K562 (cell line): ENCODE data around the gene NAA15. TPM values are rescaled to one million over a fixed set of nuclear protein-coding genes. Genes with fewer than 3 reads are reported as not detected.

ENCODE experiments used
- ATAC-seq: fragments of 200-7000 bp; cut with Tn5 transposase; 3 replicates; pipeline ENCODE4 v1.9.1; 2020; ENCODE audit warnings: moderate library complexity
- BruUV-seq: library from RNA; stranded (reverse); fragments of 400-500 nt; replicated peaks from 2 replicates; lab custom pipeline; 2021; lab: Mats Ljungman, UMichigan
- CTCF ChIA-PET: fragments of 300-600 bp; formaldehyde crosslinking; extraction: SDS; loops from one replicate; lab custom pipeline; 2021; ENCODE audit warnings: low intra/inter-chr PET ratio; lab: Yijun Ruan, JAX
- POLR2A ChIA-PET: fragments of 300-600, 350-650 bp; sonication (Branson Sonifier 250); formaldehyde crosslinking; extraction: SDS; loops from one replicate; lab custom pipeline; 2021; ENCODE audit warnings: antibody characterized with exemption, inconsistent platforms; lab: Yijun Ruan, JAX
- DNase-seq, 4 experiments: peaks; one replicate each; pipeline versions ENCODE4 v3.0.0 to v3.0.0-alpha.2; 2011 to 2018; ENCODE audit warnings: low spot score in 3 of 4, mixed read lengths in 3 of 4; ENCODE audit errors: extremely low read depth in 1 of 4
- FAIRE-seq: peaks from 2 replicates; lab custom pipeline; 2011; peaks lifted over from hg19 to GRCh38; lab: Jason Lieb, UNC
- H2AFZ ChIP-seq: 2 replicates; pipeline ENCODE4 v1.6.0; 2011; ENCODE audit warnings: low read depth, low read length, control low read depth, inconsistent platforms
- H3K27ac ChIP-seq: fragments of 200-600 bp; 3 replicates; pipeline ENCODE4 v1.8.0; 2011; ENCODE audit warnings: low read depth, mild to moderate bottlenecking, control low read depth, inconsistent platforms, low read length, moderate library complexity, mixed read lengths; ENCODE audit errors: extremely low read depth
- H3K27me3 ChIP-seq, 2 experiments: fragments of 300-600 bp in 1 of 2; 2 replicates in 1 of 2; 3 replicates in 1 of 2; pipeline versions ENCODE4 v1.6.0 to v1.8.0; 2011; ENCODE audit warnings: inconsistent platforms in 2 of 2, low read length in 2 of 2, mild to moderate bottlenecking in 1 of 2, mixed read lengths in 1 of 2, moderate library complexity in 1 of 2; ENCODE audit not compliant: control insufficient read depth in 2 of 2, insufficient read depth in 2 of 2
- H3K36me3 ChIP-seq: fragments of 300-600 bp; 3 replicates; pipeline ENCODE4 v1.8.0; 2011; ENCODE audit warnings: mild to moderate bottlenecking, low read length, inconsistent platforms; ENCODE audit not compliant: control insufficient read depth, insufficient read depth
- H3K4me1 ChIP-seq, 2 experiments: fragments of 200-600 bp in 1 of 2; replicated peaks in 1 of 2; 2 replicates in 1 of 2; 3 replicates in 1 of 2; pipeline versions ENCODE4 v1.5.1 to v1.8.0; 2011; ENCODE audit warnings: inconsistent platforms in 2 of 2, low read length in 2 of 2, mild to moderate bottlenecking in 1 of 2, mixed read lengths in 1 of 2, moderate library complexity in 1 of 2; ENCODE audit not compliant: control insufficient read depth in 2 of 2, insufficient read depth in 2 of 2
- H3K4me2 ChIP-seq: 2 replicates; pipeline ENCODE4 v1.6.1; 2011; ENCODE audit warnings: low read length, control low read depth, inconsistent platforms, mixed read lengths; ENCODE audit not compliant: insufficient read depth
- H3K4me3 ChIP-seq: fragments of 200-600 bp; sonication (generic), shearing (Covaris generic); 2 replicates; pipeline ENCODE4 v1.5.1; 2016; ENCODE audit warnings: control low read depth, inconsistent platforms
- H3K79me2 ChIP-seq: fragments of 200-600 bp; 3 replicates; pipeline ENCODE4 v1.8.0; 2011; ENCODE audit warnings: low read length, inconsistent platforms; ENCODE audit not compliant: control insufficient read depth, insufficient read depth
- H3K9ac ChIP-seq, 2 experiments: 2 replicates each; pipeline versions ENCODE4 v1.6.0 to v1.6.1; 2011; ENCODE audit warnings: low read depth in 2 of 2, low read length in 2 of 2, control low read depth in 1 of 2, inconsistent platforms in 1 of 2, mild to moderate bottlenecking in 1 of 2, mixed read lengths in 1 of 2; ENCODE audit not compliant: insufficient read depth in 1 of 2
- H3K9me1 ChIP-seq: one replicate; pipeline ENCODE4 v1.6.0; 2011; ENCODE audit warnings: inconsistent platforms, mild to moderate bottlenecking, low read length, moderate library complexity; ENCODE audit not compliant: control insufficient read depth, insufficient read depth
- H3K9me3 ChIP-seq: replicated peaks from 2 replicates; pipeline ENCODE4 v1.5.1; 2011; ENCODE audit warnings: low read depth, low read length, inconsistent platforms; ENCODE audit not compliant: control insufficient read depth, insufficient read depth
- H4K20me1 ChIP-seq: replicated peaks from 2 replicates; pipeline ENCODE4 v1.6.1; 2011; ENCODE audit warnings: low read length, inconsistent platforms, mixed read lengths; ENCODE audit not compliant: control insufficient read depth, insufficient read depth
- ATF7 ChIP-seq: fragments of 450-650 bp; IDR thresholded peaks from 2 replicates; pipeline ENCODE4 v1.7.1; 2014; ENCODE audit warnings: mild to moderate bottlenecking, moderate library complexity
- GTF2F1 ChIP-seq: IDR thresholded peaks from 2 replicates; pipeline ENCODE4 v1.6.1; 2011; ENCODE audit warnings: low read depth, low read length, improper control_type of control experiment
- ID3 ChIP-seq, 2 experiments: fragments of 250-450 bp in 1 of 2; fragments of 450-650 bp in 1 of 2; sonication (Bioruptor Pico) in 1 of 2; IDR thresholded peaks; 2 replicates each; pipeline versions ENCODE4 v1.6.1 to v1.8.0; 2016 to 2021; ENCODE audit warnings: mild to moderate bottlenecking in 2 of 2, moderate library complexity in 2 of 2, missing compliant biosample characterization in 1 of 2, missing genetic modification characterization in 1 of 2
- NFE2L1 ChIP-seq: fragments of 450-650 bp; IDR thresholded peaks from 2 replicates; pipeline ENCODE4 v1.6.1; 2016; ENCODE audit warnings: missing genetic modification characterization, low read depth, mild to moderate bottlenecking, missing compliant biosample characterization, moderate library complexity, borderline replicate concordance
- NONO ChIP-seq, 2 experiments: fragments of 200-400 bp in 1 of 2; fragments of 450-650 bp in 1 of 2; formaldehyde crosslinking in 1 of 2; IDR thresholded peaks; 2 replicates each; pipeline ENCODE4 v1.6.1; 2017; ENCODE audit warnings: low read depth in 2 of 2, mild to moderate bottlenecking in 2 of 2, moderate library complexity in 2 of 2, low read length in 1 of 2
- SMAD1 ChIP-seq: fragments of 150-350 bp; IDR thresholded peaks from 2 replicates; pipeline ENCODE4 v1.6.1; 2014; ENCODE audit warnings: low read length, low read depth; ENCODE audit not compliant: partially characterized antibody
- SNIP1 ChIP-seq: fragments of 450-650 bp; IDR thresholded peaks from 2 replicates; pipeline ENCODE4 v1.7.1; 2017; ENCODE audit warnings: low read depth, mild to moderate bottlenecking
- USF1 ChIP-seq: sonication (generic); formaldehyde crosslinking; IDR thresholded peaks from 2 replicates; pipeline ENCODE4 v1.9.0; 2022; ENCODE audit warnings: mild to moderate bottlenecking, missing genetic modification reagents
- ZMIZ1 ChIP-seq, 2 experiments: fragments of 150-350 bp in 1 of 2; IDR thresholded peaks; 2 replicates each; pipeline ENCODE4 v1.6.1; 2012 to 2016; ENCODE audit warnings: low read depth in 2 of 2, low read length in 2 of 2, mild to moderate bottlenecking in 1 of 2, moderate library complexity in 1 of 2
- ZNF121 ChIP-seq: sonication (generic); formaldehyde crosslinking; conservative IDR thresholded peaks from 2 replicates; pipeline ENCODE4 v1.8.0; 2022; ENCODE audit warnings: missing genetic modification reagents
- WGBS: fragments of 100-300 bp; shearing (Covaris generic); methylation state at CpG from one replicate; pipeline ENCODE4 v1.1.6; 2016; ENCODE audit warnings: low coverage, mixed read lengths; ENCODE audit not compliant: insufficient coverage; ENCODE audit errors: missing lambda C conversion rate; 5-methylcytosine and 5-hydroxymethylcytosine counted together
- in situ Hi-C: fragments of 300-500 bp; cut with MboI; formaldehyde crosslinking; loops from 4 replicates; pipeline ENCODE4 v1.15.0; 2018; ENCODE audit warnings: inconsistent platforms, mixed read lengths
- intact Hi-C: fragments of 100-400 bp; cut with micrococcal nuclease; formaldehyde crosslinking; loops from 2 replicates; pipeline ENCODE4 v1.14.2; 2022
- polyA plus RNA-seq, 8 experiments: library from polyadenylated mRNA; depleted of rRNA in 4 of 8; stranded (reverse) in 5 of 8; unstranded in 3 of 8; fragments of >200 nt; fragmentation: Nextera tagmentation in 2 of 8; fragmentation: Illumina TruSeq in 1 of 8; extraction: Ambion mirVana in 2 of 8; extraction: Trizol in 1 of 8; gene quantifications; 2 replicates each; pipeline versions ENCODE4 v1.2.1 to v1.2.3, GENCODE V29; 2011 to 2014; ENCODE audit warnings: inconsistent platforms in 1 of 8, missing spikeins in 1 of 8
- total RNA-seq, 7 experiments: library from RNA; depleted of rRNA in 6 of 7; stranded (reverse); fragments of >200 nt in 6 of 7; fragmentation: Illumina TruSeq in 2 of 7; extraction: Trizol in 2 of 7; gene quantifications; 2 replicates each; pipeline versions ENCODE4 v1.2.1 to v1.2.3, GENCODE V29; 2011 to 2021; ENCODE audit warnings: low replicate concordance in 1 of 7

Gene NAA15
- total and polyA plus RNA-seq, 9 of the 15 experiments (the other 6 are each of a cell fraction or from before 2014, with no cell fraction given), result 37.8 to 117 (median 63.2) TPM

GRCh38 chr4:139438141-139438540 lies 136.8 kb downstream of the NAA15 start:
- H2AFZ ChIP-seq, result no peak overlapping the region
- H3K4me3 ChIP-seq, result no peak overlapping the region
- H3K27ac ChIP-seq, result no peak overlapping the region
- no peaks in the 10 kb centered on the region for H3K79me2 ChIP-seq
- BruUV-seq, result no TSS peak
- no peaks in the 10 kb centered on the region for H3K27me3 ChIP-seq
- ChIA-PET POLR2A (no interaction called here), CTCF (no interaction called here)
- intact Hi-C loops (no loop called here), in situ Hi-C loops (no loop called here)
- WGBS, result 49% methylated on average over 2 of the region's 2 CpGs
- no peak for ATAC-seq
- H3K36me3 ChIP-seq, result 0 out of 3 replicates have a peak, but pooled peaks cover 8% of the 10 kb centered on the region
- H3K9ac ChIP-seq, result no peak overlapping the region
- no peak for FAIRE-seq
- no peaks in the 10 kb centered on the region for H3K9me1 ChIP-seq
- H4K20me1 ChIP-seq, result no peaks in the 10 kb centered on the region
- DNase-seq, result no peak
- peaks cover 0 to 4% of the 10 kb centered on the region in 2 experiments; a peak in 3 of 5 replicates for H3K4me1 ChIP-seq
- no peak for TF ChIP-seq SMAD1
- TF ChIP-seq ZNF121 (CRISPR knock-in tag), result no peak
- TF ChIP-seq ATF7, result no peak
- TF ChIP-seq USF1 (CRISPR knock-in tag), result no peak
- TF ChIP-seq NFE2L1 (tag), result no peak
- no peak overlapping the region for H3K4me2 ChIP-seq
- H3K9me3 ChIP-seq, result peaks cover 9% of the 10 kb centered on the region

GRCh38 chr4:139441029-139441428 lies 139.7 kb downstream of the NAA15 start:
- POLR2A ChIA-PET, result no interaction called here
- Histone ChIP-seq H3K4me3 (no peak overlapping the region), H3K27ac (no peak overlapping the region), H3K36me3 (0 out of 3 replicates have a peak, but pooled peaks cover 8% of the 10 kb centered on the region), H2AFZ (no peak overlapping the region), H3K9ac (no peak overlapping the region), H3K9me3 (peaks cover 9% of the 10 kb centered on the region), H3K4me2 (no peak overlapping the region), H3K4me1 (peaks cover 4 to 7% of the 10 kb centered on the region in 2 experiments; a peak in 3 of 5 replicates), H3K79me2 (no peaks in the 10 kb centered on the region), H3K9me1 (no peaks in the 10 kb centered on the region), H3K27me3 (no peaks in the 10 kb centered on the region), H4K20me1 (no peaks in the 10 kb centered on the region)
- BruUV-seq, result no TSS peak
- no peak for DNase-seq
- no peak for FAIRE-seq
- ATAC-seq, result no peak
- intact Hi-C loops, result no loop called here
- in situ Hi-C loops, result no loop called here
- WGBS, result 95% methylated on average over 4 of the region's 4 CpGs
- CTCF ChIA-PET, result no interaction called here
- TF ChIP-seq SNIP1, result no peak
- no peak for TF ChIP-seq GTF2F1
- no peak for TF ChIP-seq ID3 (CRISPR knock-in tag; IDR thresholded peaks at IDR 0.05)
- no peak for TF ChIP-seq ID3 (tag; IDR thresholded peaks at IDR 0.05)
- no peak for TF ChIP-seq NONO (IDR thresholded peaks at IDR 0.05; ENCODE audit: low read depth in 2 of 2, low read length in 1 of 2)
- no peak for TF ChIP-seq ZMIZ1 (IDR thresholded peaks at IDR 0.05; ENCODE audit: low read depth in 2 of 2, low read length in 2 of 2)
